NCI-H748 treated with DMSO at 0.1 percent for 48 hours (cell line): ENCODE data around the gene TMX3.
A peak's percentile ranks its signal among the peaks of the same experiment; 100 is the strongest.

Experiments
- DNase-seq: peaks from one replicate; lab custom pipeline; 2025; lab: John Stamatoyannopoulos, UW

Gene TMX3, protein sequence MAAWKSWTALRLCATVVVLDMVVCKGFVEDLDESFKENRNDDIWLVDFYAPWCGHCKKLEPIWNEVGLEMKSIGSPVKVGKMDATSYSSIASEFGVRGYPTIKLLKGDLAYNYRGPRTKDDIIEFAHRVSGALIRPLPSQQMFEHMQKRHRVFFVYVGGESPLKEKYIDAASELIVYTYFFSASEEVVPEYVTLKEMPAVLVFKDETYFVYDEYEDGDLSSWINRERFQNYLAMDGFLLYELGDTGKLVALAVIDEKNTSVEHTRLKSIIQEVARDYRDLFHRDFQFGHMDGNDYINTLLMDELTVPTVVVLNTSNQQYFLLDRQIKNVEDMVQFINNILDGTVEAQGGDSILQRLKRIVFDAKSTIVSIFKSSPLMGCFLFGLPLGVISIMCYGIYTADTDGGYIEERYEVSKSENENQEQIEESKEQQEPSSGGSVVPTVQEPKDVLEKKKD

DNA sequence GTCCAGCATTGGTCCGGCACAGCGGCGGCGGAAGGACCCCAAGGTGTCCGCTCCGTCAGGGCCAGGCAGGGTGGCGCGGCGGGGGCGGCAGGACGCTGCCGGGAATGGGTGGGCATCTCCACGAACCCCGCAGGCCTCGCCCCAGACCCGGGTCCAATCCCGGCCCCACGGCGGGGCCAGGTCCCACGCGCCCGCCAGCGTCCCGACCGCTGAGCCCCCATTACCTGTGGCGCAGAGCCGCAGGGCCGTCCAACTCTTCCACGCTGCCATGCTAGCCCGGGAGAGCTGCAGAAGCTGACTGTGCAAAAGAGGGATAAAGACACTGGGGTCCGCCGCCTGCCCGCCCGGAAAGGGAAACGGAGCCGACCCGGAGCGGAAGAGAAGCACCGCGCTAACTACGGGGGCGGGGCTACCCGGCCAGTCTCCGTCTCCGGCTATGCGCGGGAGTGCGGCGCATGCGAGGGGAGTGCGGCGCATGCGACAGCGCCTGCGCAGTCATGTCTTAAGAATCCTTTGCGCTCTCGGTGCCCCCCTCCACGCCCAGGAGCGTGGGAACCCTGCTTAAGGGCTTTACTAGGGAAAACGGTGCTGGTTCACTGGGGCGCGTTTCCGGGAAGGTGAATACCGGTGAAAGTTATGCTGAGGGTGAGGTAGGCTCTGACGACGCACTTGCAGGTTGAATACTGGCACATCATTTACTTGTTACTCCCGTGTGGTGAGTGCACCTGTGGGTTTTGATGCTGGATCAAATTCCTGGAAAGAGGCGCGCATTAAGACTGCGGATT is at the start of gene TMX3:
Gene TMX3 (minus strand): TSS at position 397 of the 785 bp plus-strand sequence. CDS start 127 bp downstream, at position 270.
- peak; percentile 93 for DNase-seq

DNA sequence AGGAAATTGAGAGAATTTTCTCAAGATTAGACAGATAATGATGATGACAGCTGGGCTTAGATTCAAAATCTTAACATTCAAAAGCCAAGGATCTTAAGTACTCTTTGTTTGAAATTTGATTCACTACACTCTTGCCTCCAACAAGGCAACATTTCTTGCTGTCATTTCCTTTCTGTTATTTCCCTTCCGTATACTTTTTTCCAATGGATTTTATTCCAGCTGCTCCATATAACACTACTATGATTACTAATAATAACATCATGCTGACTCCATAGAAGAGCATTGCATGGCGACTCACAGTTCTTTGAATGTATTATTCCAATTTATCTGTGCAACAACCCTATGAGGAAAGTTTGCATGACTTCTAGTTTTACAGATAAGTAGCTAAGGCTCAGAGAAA is 49.1 kb upstream of the TMX3 start:
- no peak for DNase-seq

DNA sequence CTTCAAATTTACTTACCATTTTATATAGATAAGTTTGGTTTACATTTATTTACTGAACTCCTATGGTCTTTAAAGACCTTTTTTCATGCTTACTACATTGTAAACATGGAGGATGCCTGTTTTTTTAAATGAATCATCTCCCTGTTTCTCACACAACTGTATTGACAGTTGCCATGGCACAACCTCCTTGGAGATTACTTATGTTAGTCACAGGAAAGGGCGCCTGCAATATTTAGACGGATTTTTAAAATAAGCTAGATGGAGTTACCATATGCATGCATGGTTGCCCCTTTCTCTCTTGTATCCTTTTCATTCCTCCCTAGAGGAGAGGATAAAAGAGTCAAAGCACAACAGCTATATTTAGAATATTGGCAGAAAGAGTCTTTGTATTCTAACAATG is 48.2 kb upstream of the TMX3 start:
- no peak for DNase-seq

DNA sequence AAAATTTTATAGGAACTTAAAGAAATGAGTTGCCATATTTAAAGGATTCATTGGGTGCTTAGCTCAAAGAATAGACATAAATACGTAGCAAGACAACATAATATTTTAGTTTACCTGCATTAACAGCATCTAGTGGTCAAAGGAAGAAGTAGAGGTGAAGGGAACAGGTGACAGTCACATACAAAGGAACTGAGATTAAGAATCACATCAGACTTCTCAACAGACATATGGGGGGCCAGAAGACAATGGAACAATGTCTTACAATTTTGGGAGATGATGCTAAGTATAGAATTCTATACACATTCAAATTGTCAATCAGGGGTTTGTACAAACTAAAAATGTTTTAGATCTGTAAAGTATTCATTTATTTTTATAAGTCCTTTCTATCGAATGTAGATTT is 44.4 kb upstream of the TMX3 start:
- no peak for DNase-seq

DNA sequence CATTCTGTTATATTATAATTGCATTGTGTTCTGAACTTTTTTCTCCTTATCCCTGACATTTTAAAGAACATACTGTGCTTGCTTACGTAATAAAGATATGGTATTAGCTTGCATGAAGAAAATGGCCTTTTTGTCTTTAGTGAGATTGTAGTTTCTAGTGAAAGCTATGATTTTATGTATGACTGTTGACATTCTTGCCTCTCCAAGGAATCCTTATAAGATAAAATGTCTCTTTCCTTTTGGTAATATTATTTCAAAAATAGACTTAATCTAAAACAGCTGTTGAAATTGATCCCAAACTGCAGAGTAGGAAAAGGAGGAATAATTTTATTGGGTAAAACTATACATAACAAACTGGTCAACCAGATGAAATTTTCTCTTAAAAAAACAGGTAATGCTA is 42.2 kb upstream of the TMX3 start:
- no peak for DNase-seq

DNA sequence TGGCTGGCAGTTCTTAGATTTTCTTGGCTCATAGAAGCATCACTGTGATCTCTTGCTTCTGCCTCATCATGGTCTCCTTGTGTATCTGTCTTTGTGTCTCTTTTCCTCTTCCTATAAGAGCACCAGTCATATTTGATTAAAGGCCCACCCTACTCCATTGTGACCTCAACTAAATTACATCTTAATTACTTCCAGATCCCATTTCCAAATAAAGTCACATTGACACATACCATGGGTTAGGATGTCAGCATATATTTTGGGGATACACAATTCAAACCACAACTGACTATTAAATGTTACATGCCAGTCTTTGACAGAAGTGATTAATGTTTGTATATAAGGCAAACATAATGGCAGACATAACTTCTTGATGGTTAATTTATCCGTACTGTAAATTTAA is 27.3 kb upstream of the TMX3 start:
- DNase-seq: no peak

DNA sequence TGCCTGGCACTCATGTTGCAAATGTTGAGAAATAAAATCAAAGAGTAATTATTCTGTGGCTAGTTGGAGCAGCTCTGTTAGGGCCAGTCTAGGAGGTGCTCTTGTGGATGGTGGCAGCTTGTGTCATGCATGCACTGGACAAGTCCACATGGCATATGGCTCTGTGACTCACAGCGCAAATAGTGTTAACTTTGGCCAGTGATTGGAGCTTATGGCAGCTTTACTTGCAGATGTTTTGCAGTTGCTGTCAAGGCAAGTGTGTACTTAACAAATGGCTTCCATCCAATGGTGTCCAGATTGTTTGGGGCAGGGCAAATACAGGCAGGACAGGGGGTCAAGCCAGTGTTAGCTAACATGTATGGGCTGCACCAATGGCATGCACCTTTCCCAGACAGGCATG is 26.1 kb upstream of the TMX3 start:
- no peak for DNase-seq

DNA sequence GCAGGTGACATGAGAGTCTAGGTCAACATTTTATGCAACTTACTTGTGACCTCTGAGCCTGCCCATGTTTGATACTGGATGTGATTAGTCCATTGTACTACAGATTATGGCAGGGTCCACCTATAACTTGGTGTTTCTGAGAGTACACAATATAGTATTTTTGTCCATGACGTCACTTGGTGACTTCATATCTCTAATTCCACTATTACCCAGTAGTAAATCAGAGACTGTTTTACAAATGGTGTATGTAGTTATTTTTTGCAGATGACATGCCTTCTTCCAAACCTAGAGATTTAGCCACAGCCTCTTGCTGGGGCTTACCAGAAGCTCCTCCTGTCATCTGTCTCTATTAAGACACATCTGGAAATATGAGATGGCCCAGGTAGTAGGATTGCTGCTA is 24.6 kb upstream of the TMX3 start:
- DNase-seq: no peak

DNA sequence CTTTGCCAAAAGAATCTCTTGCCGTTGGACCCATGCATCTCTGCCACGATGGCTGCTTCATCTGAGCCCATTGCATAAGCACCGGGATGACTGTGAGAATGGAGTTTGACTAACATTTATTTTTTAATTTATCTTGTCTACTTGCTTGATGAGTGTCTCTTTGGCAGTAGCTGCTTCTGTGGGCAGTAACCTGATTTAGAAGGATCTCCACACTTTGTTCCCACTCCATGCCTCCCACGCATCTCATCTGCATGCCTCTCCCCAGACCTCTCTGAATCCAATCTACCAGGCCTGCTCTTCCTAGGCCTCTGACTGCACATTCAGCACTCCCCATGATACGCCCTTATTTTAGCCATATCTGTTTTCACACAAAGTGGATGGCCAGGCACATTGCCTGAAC is 23.7 kb upstream of the TMX3 start:
- DNase-seq: no peak

DNA sequence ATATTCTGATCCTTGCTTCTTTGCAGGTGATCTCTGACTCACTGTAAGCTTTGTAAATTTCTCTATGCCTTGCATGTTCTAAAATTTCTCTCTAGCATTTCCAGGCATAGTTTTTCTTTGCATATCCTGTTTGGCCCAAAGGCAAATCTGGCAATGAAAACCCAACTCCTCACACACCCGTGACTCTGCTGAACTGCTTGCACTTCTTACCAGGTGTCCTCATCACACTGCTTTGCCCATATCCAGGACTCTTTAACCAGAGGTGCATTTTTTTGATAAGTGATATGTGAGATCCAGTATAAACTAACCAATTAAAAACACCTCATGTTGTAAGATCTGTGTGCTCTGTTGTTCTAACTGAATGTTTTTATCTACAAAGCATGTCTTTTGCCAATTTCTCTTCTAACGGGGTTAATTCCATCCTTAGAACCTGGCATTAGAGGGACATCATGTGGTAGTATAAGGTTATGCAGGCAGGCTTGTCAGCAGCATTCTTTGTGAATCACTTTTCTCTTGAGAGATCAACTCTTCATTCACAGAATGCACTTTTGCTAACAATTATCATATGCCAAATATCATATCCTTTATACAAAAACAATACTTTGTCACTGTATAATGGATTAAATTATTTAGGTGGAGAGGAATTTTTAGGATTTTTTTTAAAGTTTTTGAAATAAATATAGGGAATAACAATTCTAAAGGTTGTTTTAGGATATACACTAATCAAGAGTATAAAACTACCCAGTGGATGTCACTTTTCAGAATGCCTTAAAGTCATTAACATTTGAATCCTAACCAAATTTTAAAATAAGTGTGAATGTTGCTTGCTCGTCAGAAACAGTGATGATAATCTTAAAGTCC is 20.8 kb upstream of the TMX3 start:
- DNase-seq: peak; percentile 52

DNA sequence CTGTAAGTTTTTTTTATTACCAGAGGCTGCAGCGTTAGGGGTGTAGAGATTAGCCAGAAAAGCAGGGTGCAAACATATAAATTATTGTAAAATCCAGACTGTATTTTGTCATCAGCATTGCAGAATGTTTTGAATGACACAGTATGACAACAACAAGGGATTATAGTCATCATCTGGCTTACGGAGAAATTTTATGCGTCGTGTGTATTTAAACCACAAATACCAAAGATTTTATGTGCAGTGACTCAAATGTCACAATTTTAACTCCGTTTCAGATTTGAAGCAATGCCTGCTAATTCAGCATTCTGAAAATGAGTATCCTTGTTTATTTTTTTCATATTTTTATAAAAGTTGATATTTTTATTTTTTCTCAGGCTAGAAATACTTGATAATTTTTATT is 19.4 kb upstream of the TMX3 start:
- no peak for DNase-seq

DNA sequence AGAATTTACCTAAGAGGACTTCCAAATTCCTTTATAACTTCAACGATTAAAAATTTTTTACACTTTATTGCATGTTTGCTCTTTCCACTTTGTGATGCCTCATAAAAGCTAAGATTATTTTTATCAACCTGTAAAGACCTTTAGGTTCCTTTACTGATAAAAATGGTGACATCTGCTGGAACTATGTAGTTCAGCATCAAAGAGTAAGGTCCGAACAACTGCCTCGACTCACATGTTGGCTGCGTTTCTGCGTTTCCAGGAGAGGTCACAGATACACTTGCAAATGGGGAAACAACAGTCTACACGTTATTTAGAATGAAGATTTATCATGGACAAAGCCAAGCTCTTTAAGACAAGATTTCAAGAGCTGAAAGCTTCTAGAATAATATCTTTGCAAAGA is 18.8 kb upstream of the TMX3 start:
- no peak for DNase-seq

DNA sequence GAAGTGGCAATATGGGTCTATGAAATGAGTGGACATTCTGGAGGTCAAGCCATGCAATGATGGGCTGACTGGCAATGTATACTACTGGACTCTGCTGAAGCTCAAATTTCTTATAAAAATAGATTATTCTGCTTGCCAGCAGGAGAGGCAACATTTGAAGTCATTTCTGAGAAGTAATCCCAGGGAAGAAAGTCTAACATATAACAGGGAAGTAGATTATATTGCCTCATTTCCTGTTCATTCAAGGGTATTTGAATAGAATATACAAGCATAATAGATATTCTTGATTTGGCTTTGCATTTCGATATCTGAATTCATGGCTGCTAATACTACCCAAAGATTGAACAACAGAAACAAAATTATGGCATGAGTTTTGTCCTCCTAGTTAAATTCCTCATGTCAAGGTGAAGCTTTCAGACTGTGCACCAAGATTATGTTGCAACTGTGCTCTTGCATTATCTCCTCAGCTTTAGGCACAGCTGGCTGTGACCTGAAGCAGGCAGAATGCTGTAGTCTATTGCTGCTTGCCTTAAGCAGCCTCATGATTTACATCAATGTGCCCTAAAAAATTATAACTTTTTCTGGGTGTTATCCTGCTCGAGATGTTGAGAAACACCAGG is 13.3 kb upstream of the TMX3 start:
- DNase-seq: no peak

DNA sequence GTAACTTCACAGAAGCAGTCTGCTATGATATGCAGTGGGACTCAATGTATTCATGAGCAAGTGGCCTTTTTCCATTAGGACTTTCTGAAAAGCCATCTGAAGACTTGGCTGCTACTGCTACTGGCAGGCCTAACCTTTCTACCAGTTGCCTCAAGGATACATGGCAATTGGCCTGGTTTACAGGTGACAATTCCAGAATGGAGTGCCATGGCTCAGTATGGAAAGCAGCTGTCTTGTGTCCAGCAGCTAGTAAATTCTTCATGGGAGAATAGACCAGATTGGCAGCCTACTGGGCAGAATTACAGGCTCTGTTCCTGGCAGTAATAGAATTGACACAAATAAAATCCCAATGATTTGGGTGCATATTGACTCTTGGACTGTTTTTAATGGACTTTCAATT is 12.6 kb upstream of the TMX3 start:
- no peak for DNase-seq

DNA sequence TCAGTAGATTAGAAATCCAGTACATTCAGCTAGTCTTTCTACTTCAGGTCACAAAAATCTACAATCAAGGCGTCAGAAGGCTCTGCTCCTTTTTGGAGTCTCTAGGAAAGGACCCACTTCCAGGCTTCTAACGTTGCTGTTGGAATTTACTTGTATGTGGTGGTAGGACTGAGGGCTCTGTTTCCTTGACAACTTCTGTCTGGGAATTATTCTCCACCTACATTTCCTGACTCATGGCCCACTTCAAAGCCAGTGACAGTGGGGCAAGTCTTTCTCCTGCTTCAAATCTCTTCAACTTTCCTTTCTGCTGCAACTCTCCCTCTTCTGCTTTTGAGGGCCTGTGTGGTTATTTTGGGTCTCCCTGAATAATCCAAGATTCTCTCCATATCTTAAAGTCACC is 10.4 kb upstream of the TMX3 start:
- DNase-seq: no peak

DNA sequence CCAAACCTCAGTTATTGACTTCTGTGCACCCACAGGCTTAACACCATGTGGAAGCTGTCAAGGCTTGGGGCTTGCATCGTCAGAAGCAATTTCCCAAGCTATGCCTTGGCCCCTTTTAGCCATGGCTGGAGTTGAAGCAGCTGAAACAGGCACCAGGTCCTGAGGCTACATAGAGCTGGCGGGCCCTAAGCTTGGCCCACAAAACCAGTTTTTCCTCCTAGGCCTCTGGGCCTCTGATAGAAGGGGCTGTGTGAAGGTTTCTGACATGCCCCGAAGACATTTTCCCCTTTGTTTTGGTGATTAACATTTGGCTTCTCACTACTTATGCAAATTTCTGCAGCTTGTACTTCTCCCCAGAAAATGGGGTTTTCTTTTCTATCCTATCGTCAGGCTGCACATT is 9.1 kb upstream of the TMX3 start:
- DNase-seq: no peak

DNA sequence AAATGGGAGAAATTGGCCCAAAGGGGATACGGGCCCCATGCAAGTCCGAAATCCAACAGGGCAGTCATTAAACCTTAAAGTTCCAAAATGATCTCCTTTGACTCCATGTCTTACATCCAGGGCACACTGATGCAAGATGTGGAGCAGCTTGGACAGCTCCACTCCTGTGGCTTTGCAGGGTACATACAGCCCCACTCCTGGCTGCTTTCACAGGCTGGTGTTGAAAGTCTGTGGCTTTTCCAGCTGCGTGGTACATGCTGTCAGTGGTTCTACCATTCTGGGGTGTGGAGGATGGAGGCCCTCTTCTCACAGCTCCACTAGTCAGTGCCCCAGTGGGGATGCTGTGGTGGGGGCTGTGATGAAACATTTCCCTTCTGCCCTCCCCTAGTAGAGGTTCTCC is 8.6 kb upstream of the TMX3 start:
- no peak for DNase-seq

DNA sequence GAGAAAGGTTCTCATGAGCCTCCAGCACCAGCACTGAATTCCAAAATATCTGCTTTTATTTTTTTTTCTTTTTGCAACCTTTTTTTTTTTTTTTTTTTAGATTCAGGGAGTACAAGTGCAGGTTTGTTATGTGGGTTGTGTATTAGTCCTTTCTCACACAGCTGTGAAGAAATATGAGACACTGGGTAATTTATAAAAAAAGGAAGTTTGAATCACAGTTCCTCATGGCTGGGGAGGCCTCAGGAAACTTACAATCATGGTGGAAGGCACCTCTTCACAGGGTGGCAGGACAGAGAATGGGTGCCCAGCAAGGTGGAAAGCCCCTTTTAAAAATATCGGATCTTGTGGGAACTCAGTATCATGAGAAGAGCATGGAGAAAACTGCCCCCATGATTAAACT is 7.9 kb upstream of the TMX3 start:
- DNase-seq: no peak

DNA sequence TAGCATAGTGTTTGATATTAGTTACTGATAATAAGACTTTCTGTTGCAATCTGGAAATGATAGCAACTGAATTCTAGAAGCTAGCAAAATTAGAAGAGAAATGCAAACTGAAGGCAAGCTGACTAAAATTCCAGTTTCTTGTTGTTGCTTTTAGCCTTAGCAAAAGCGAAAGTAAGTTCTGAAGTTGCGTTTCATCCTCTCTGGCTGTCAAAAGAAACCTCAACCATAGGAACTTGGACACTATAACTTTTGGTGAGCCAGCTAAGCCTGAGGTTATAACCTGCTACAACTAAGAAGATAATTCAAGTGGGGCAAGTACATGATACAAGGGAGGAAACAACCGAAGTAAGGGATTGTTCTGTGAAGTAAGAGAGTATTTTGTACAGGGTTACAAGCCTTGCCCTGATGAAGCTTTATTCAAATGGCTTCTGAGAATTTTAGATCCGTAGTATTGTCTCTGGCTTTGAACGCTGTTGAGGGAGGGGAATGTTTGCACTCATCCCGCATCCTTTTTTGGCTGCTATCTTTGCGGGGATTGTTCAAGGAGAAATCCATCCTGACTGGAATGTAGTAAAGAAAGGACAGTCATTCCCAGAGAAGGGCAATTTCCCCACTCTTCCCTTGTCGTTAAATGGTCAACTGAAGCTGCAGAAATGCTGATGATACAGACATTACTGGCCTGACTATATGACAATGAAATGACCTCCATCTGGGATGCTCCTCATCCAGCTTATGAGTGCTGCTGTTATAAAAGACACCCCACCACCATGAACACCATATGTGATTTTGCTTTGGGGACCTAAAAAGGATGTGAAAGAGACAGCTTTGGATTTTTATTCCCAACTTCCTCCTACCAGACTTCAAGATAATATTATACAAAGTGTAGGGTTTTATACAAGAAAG is 7.0 kb upstream of the TMX3 start:
- no peak for DNase-seq

DNA sequence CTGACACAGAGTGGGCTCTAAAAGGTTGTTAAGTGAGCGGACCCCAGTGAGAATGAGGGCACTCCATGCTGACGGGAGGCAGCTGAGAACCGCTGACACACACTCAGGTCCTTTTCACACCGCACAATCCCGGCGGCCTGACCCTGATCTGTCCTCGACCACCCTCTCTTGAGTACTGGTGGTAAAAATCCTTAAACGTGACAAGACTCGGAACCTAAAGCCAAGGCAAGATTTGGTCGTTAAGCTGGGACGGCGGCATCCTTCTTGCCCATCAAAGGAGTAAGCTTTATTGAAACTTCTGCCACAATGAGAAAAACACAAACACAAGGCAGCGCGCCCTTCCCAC is 569 bp downstream of the TMX3 start:
- DNase-seq: peak; percentile 12

DNA sequence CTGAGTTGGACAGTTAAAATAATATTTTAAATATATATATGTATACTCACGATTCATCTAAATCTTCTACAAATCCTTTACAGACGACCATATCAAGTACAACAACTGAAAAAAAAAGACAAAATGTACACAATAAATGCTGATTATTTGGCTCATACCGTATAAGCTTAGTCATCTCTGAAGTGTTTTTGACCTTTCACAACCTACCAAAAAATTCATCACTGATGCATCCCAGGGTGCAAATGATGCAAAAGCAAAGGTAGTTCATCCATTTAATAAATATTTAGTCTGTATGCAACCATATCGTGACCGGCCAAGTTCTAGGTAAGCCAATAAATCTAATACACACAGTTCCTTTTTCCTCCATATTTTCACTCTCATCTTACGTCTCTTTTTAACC is 1.1 kb downstream of the TMX3 start:
- no peak for DNase-seq
